Kidney epithelial cell (primary cell): ENCODE measurements around the gene RPS6KA1. TPM values are rescaled to one million over a fixed set of nuclear protein-coding genes. Genes with fewer than 3 reads are reported as not detected.
A peak's percentile ranks its signal among the peaks of the same experiment; 100 is the strongest.

Source experiments
- DNase-seq: peaks from one replicate; pipeline ENCODE4 v3.0.0-alpha.2; 2010; ENCODE audit warnings: low read depth
- H3K27me3 ChIP-seq: 2 replicates; pipeline ENCODE4 v1.6.0; 2011; ENCODE audit warnings: low read length; ENCODE audit not compliant: control insufficient read depth, insufficient read depth
- H3K36me3 ChIP-seq: 2 replicates; pipeline ENCODE4 v1.5.1; 2011; ENCODE audit warnings: low read length; ENCODE audit not compliant: control insufficient read depth, insufficient read depth
- H3K4me3 ChIP-seq: 2 replicates; pipeline ENCODE4 v1.5.1; 2011; ENCODE audit warnings: low read depth, mild to moderate bottlenecking, control low read depth, low read length
- CTCF ChIP-seq: IDR thresholded peaks from 2 replicates; pipeline ENCODE4 v1.5.1; 2011; ENCODE audit warnings: mild to moderate bottlenecking, moderate library complexity, low read length, control low read depth, inconsistent platforms; ENCODE audit not compliant: insufficient read depth, poor library complexity, severe bottlenecking
- total RNA-seq: library from RNA; depleted of rRNA; stranded (reverse); fragments of >200 nt; gene quantifications from 2 replicates; pipeline ENCODE4 v1.2.3, GENCODE V29; 2015

Gene RPS6KA1
- total RNA-seq, 1 donor from 2014 or later = 48.1 TPM

GRCh38 chr1:26558685-26559048, 29.1 kb downstream of the RPS6KA1 start:
- Histone ChIP-seq H3K36me3 (no peaks in the 10 kb centered on the region), H3K27me3 (no peaks in the 10 kb centered on the region), H3K4me3 (no peak overlapping the region)
- TF ChIP-seq CTCF = no peak
- no peak for DNase-seq

GRCh38 chr1:26560403-26560780, 30.8 kb downstream of the RPS6KA1 start:
- no peaks in the 10 kb centered on the region for H3K36me3 ChIP-seq
- no peak for TF ChIP-seq CTCF
- no peak overlapping the region for H3K4me3 ChIP-seq

GRCh38 chr1:26570287-26570686, 40.7 kb downstream of the RPS6KA1 start:
- Histone ChIP-seq H3K27me3 (no peaks in the 10 kb centered on the region), H3K36me3 (no peaks in the 10 kb centered on the region), H3K4me3 (no peak overlapping the region)
- DNase-seq = peak; percentile 7
- no peak for TF ChIP-seq CTCF

More at GRCh38 chr1:26560403-26560780, 30.8 kb downstream of the RPS6KA1 start:
- no peak for DNase-seq
- no peaks in the 10 kb centered on the region for H3K27me3 ChIP-seq

- no peaks in the 10 kb centered on the region for H3K27me3 ChIP-seq
- H3K36me3 ChIP-seq = no peaks in the 10 kb centered on the region
- no peak overlapping the region for H3K4me3 ChIP-seq
- DNase-seq = no peak
- no peak for TF ChIP-seq CTCF
Measured at GRCh38 chr1:26571381-26571780, 41.8 kb downstream of the RPS6KA1 start.

GRCh38 chr1:26574018-26574417, 44.5 kb downstream of the RPS6KA1 start:
- Histone ChIP-seq H3K4me3 (no peak overlapping the region), H3K27me3 (no peaks in the 10 kb centered on the region), H3K36me3 (no peaks in the 10 kb centered on the region)
- TF ChIP-seq CTCF = no peak
- DNase-seq = no peak

GRCh38 chr1:26574719-26575251, 45.2 kb downstream of the RPS6KA1 start:
- no peaks in the 10 kb centered on the region for H3K27me3 ChIP-seq
- DNase-seq = no peak
- no peak for TF ChIP-seq CTCF
- H3K36me3 ChIP-seq = no peaks in the 10 kb centered on the region
- H3K4me3 ChIP-seq = no peak overlapping the region
